Transverse colon (tissue), 4 donors: ENCODE results near the gene ELK3. TPM values are rescaled to one million over a fixed set of nuclear protein-coding genes. Genes with fewer than 3 reads are reported as not detected.

Experiments used
- DNase-seq: peaks from one replicate; pipeline ENCODE4 v3.0.0-alpha.2; 2019
- H3K27ac ChIP-seq, 4 donors: fragments of 200-600 bp; sonication (generic); 2 replicates each; pipeline ENCODE4 v1.5.1; 2016 to 2018; ENCODE audit warnings: inconsistent platforms in 4 of 4
- H3K27me3 ChIP-seq: fragments of 200-600 bp; sonication (generic); 2 replicates; pipeline ENCODE4 v1.5.1; 2017; ENCODE audit warnings: inconsistent platforms
- H3K36me3 ChIP-seq, 4 donors: fragments of 200-600 bp; sonication (generic); 2 replicates each; pipeline ENCODE4 v1.5.1; 2017 to 2019; ENCODE audit warnings: inconsistent platforms in 4 of 4
- H3K4me1 ChIP-seq, 4 donors: fragments of 200-600 bp; sonication (generic); 2 replicates each; pipeline ENCODE4 v1.5.1; 2017 to 2020; ENCODE audit warnings: inconsistent platforms in 4 of 4
- H3K4me3 ChIP-seq, 4 donors: fragments of 200-600 bp; sonication (generic); 1 replicate in 1 of 4; 2 replicates in 3 of 4; pipeline versions ENCODE4 v1.5.1 to v1.6.1; 2017 to 2019; ENCODE audit warnings: inconsistent platforms in 4 of 4
- H3K9me3 ChIP-seq, 2 donors: fragments of 200-600 bp; sonication (generic); 2 replicates each; pipeline ENCODE4 v1.5.1; 2017 to 2019; ENCODE audit warnings: inconsistent platforms in 2 of 2
- CTCF ChIP-seq, 5 experiments: fragments of 200-600 bp in 3 of 5; fragments of 450-650 bp in 2 of 5; sonication (generic) in 3 of 5; IDR thresholded peaks; 1 replicate in 2 of 5; 2 replicates in 3 of 5; pipeline ENCODE4 v1.5.1; 2016 to 2017; ENCODE audit warnings: antibody characterized with exemption in 5 of 5, inconsistent platforms in 3 of 5, mild to moderate bottlenecking in 2 of 5, moderate library complexity in 1 of 5
- EP300 ChIP-seq: sonication (generic); formaldehyde crosslinking; IDR thresholded peaks from one replicate; pipeline ENCODE4 v1.6.1; 2017; ENCODE audit warnings: antibody characterized with exemption, low read depth
- POLR2A ChIP-seq: fragments of 450-650 bp; IDR thresholded peaks from one replicate; pipeline ENCODE4 v1.6.1; 2016; ENCODE audit warnings: antibody characterized with exemption, mild to moderate bottlenecking, moderate library complexity
- POLR2AphosphoS5 ChIP-seq, 3 donors: sonication (generic); formaldehyde crosslinking; IDR thresholded peaks; one replicate each; pipeline ENCODE4 v1.6.1; 2016; ENCODE audit warnings: antibody characterized with exemption in 3 of 3
- WGBS, 2 donors: methylation state at CpG; one replicate each; pipeline ENCODE4 v1.1.5; 2018; ENCODE audit warnings: low coverage in 1 of 2; 5-methylcytosine and 5-hydroxymethylcytosine counted together
- in situ Hi-C, 4 donors: fragments of 200-750 bp; cut with MboI; loops; one replicate each; pipeline versions ENCODE4 v1.15.0 to v1.15.1; 2017; ENCODE audit warnings: low sequenced_read_pairs in 3 of 4, low pct_ligation_motif_present in 1 of 4, low pct_unique_long_range_greater_than_20kb in 1 of 4
- intact Hi-C: fragments of 100-400 bp; cut with DNase I; formaldehyde crosslinking; loops from one replicate; pipeline ENCODE4 v1.15.1; 2023; ENCODE audit warnings: low total_unique reads
- total RNA-seq, 4 donors: library from RNA; depleted of rRNA; stranded (reverse); fragments of >200 nt; gene quantifications; one replicate each; pipeline ENCODE4 v1.1.0, GENCODE V29; 2016

ELK3 gene
- total RNA-seq, 4 donors from 2014 or later, result 2.2 to 11.3 (median 5.3) TPM

- H3K27me3 ChIP-seq, result no peaks in the 10 kb centered on the region
- intact Hi-C loops (loop anchor here (5.0 to 10.0 kb wide), 2 partner anchors 150 to 302 kb away; no protein-coding TSS in a partner anchor), in situ Hi-C loops (loop anchor here (5.0 to 25.0 kb wide), 6 partner anchors 145 to 305 kb away; partner anchors contain the start of gene CDK17 (in 1 of the 4))
- peaks cover 0 to 50% (median 13%) of the 10 kb centered on the region in 4 donors for H3K4me1 ChIP-seq
- TF ChIP-seq CTCF (IDR thresholded peaks at IDR 0.05) (no peak), EP300 (no peak), POLR2A (no peak), POLR2AphosphoS5 (IDR thresholded peaks at IDR 0.05) (no peak)
- no peak for DNase-seq
- no peaks in the 10 kb centered on the region for H3K36me3 ChIP-seq
- no peaks in the 10 kb centered on the region for H3K9me3 ChIP-seq
- H3K4me3 ChIP-seq, result no peak overlapping the region
- peak overlapping the region in 3 of 4 donors; percentile 31 to 42 (median 40) for H3K27ac ChIP-seq
- 78 to 87% methylated on average over 9 to 10 of the region's 10 CpGs for WGBS, 2 donors
Observed at GRCh38 chr12:96212456-96213375, 18.5 kb downstream of the ELK3 start.

- Histone ChIP-seq H3K27ac (peak overlapping the region in 1 of 4 donors; percentile 15), H3K36me3 (no peaks in the 10 kb centered on the region), H3K27me3 (no peaks in the 10 kb centered on the region), H3K9me3 (no peaks in the 10 kb centered on the region), H3K4me3 (no peak overlapping the region), H3K4me1 (peaks cover 0 to 44% (median 7%) of the 10 kb centered on the region in 4 donors)
- intact Hi-C loops, result loop anchor here (5.0 to 10.0 kb wide), 2 partner anchors 152 to 301 kb away; no protein-coding TSS in a partner anchor
- TF ChIP-seq POLR2AphosphoS5 (IDR thresholded peaks at IDR 0.05) (no peak), POLR2A (no peak), EP300 (no peak), CTCF (IDR thresholded peaks at IDR 0.05) (no peak)
- 50 to 84% methylated on average over 2 to 7 of the region's 7 CpGs for WGBS, 2 donors
- DNase-seq, result no peak
- in situ Hi-C loops, result loop anchor here (5.0 to 25.0 kb wide), 6 partner anchors 147 to 303 kb away; partner anchors contain the start of gene CDK17 (in 1 of the 4)
Observed at GRCh38 chr12:96213869-96214268, 19.7 kb downstream of the ELK3 start.

GRCh38 chr12:96215919-96216273, 21.7 kb downstream of the ELK3 start:
- Histone ChIP-seq H3K4me3 (no peak overlapping the region), H3K4me1 (peaks cover 0 to 28% (median 4%) of the 10 kb centered on the region in 4 donors), H3K27me3 (no peaks in the 10 kb centered on the region), H3K27ac (no peak overlapping the region), H3K36me3 (no peaks in the 10 kb centered on the region), H3K9me3 (no peaks in the 10 kb centered on the region)
- intact Hi-C loops, result loop anchor here (10.0 kb wide), 1 partner anchor 299 kb away; no protein-coding TSS in a partner anchor
- WGBS, 2 donors, result 80 to 90% methylated on average over 1 to 8 of the region's 8 CpGs
- TF ChIP-seq POLR2AphosphoS5 (IDR thresholded peaks at IDR 0.05) (no peak), CTCF (IDR thresholded peaks at IDR 0.05) (no peak), EP300 (no peak), POLR2A (no peak)
- in situ Hi-C loops, result loop anchor here in 2 of 4 donors (10.0 to 25.0 kb wide), 3 partner anchors 151 to 296 kb away; partner anchors contain the start of gene CDK17 (in 1 of the 2)
- DNase-seq, result no peak
